GM12891 (cell line): ENCODE data around the gene ACVR1.

Source experiments
- PAX5 ChIP-seq: IDR thresholded peaks from 2 replicates; pipeline ENCODE4 v1.6.1; 2011; ENCODE audit warnings: low read length, moderate library complexity, mild to moderate bottlenecking; ENCODE audit not compliant: insufficient read depth, severe bottlenecking
- POLR2A ChIP-seq: IDR thresholded peaks from 2 replicates; pipeline ENCODE4 v1.6.1; 2011; ENCODE audit warnings: low read depth, low read length, control low read depth
- POLR2AphosphoS5 ChIP-seq: IDR thresholded peaks from 2 replicates; pipeline ENCODE4 v1.6.1; 2011; ENCODE audit warnings: low read depth, low read length, control low read depth
- SPI1 ChIP-seq: IDR thresholded peaks from 2 replicates; pipeline ENCODE4 v1.6.1; 2011; ENCODE audit warnings: low read depth, low read length, control low read depth
- TAF1 ChIP-seq: IDR thresholded peaks from 2 replicates; pipeline ENCODE4 v1.6.1; 2011; ENCODE audit warnings: low read depth, low read length, control low read depth

DNA sequence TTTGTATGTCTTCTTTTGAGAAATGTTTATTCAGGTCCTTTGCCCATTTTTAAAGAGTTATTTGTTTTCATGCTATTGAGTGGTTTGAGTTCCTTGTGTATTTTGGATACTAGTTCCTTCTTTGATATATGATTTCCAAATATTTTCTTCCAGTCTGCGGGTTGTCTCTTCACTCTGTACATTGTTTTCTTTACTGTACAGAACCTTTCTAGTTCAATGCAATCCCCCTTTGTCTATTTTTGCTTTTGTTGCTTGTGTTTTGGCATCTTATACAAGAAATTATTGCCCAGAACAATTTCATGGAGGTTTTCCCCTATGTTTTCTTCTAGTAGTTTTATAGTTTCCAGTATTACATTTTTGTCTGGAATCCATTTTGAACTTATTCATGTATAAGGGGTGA, 185.0 kb downstream of the ACVR1 start:
- no peak for TF ChIP-seq SPI1
- TF ChIP-seq TAF1: no peak
- TF ChIP-seq POLR2AphosphoS5: no peak
- no peak for TF ChIP-seq POLR2A
- no peak for TF ChIP-seq PAX5
